ENCODE measurements around the gene C5orf52.

- TF ChIP-seq, protein P1, sequence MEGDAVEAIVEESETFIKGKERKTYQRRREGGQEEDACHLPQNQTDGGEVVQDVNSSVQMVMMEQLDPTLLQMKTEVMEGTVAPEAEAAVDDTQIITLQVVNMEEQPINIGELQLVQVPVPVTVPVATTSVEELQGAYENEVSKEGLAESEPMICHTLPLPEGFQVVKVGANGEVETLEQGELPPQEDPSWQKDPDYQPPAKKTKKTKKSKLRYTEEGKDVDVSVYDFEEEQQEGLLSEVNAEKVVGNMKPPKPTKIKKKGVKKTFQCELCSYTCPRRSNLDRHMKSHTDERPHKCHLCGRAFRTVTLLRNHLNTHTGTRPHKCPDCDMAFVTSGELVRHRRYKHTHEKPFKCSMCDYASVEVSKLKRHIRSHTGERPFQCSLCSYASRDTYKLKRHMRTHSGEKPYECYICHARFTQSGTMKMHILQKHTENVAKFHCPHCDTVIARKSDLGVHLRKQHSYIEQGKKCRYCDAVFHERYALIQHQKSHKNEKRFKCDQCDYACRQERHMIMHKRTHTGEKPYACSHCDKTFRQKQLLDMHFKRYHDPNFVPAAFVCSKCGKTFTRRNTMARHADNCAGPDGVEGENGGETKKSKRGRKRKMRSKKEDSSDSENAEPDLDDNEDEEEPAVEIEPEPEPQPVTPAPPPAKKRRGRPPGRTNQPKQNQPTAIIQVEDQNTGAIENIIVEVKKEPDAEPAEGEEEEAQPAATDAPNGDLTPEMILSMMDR (IDR thresholded peaks at IDR 0.05): no peak
- no peak for TF ChIP-seq POLR2A (IDR thresholded peaks at IDR 0.05)
Observed at GRCh38 chr5:157687198-157687554, 15.8 kb downstream of the C5orf52 start.
